ENCODE results near the gene GABRG3. TPM values are rescaled to one million over a fixed set of nuclear protein-coding genes. Genes with fewer than 3 reads are reported as not detected.

Gene GABRG3
- total RNA-seq, 1 donor from 2014 or later: 0.21 TPM

- peak; percentile 22 for DNase-seq
Measured at GRCh38 chr15:27585041-27585640, 614.2 kb downstream of the GABRG3 start.

- peak; percentile 17 for DNase-seq
Measured at GRCh38 chr15:27587810-27588209, 616.8 kb downstream of the GABRG3 start.

GRCh38 chr15:27589260-27589659 lies 618.3 kb downstream of the GABRG3 start:
- peak; percentile 22 for DNase-seq

- no peak for DNase-seq
Measured at GRCh38 chr15:27589782-27590181, 618.8 kb downstream of the GABRG3 start.

Small RNAs within 50 kb of the gene (small RNA-seq; reads per million reads assigned to genes)
- not detected for gene RNA5SP391 (ENCODE audit: low replicate concordance)
- not detected for gene SERPINE4P (ENCODE audit: low replicate concordance)

Other genes with a start within 250 kb of the GABRG3 start
- gene GABRB3, start 198.1 kb upstream of the GABRG3 start, total RNA-seq: 4.8 TPM
- 0.62 TPM for gene GABRA5, start 104.1 kb upstream of the GABRG3 start, total RNA-seq

Measured in tongue (tissue), 3 donors.